K562 (cell line): ENCODE data around the gene TFDP1. TPM values are rescaled to one million over a fixed set of nuclear protein-coding genes. Genes with fewer than 3 reads are reported as not detected.

ENCODE experiments used
- ATAC-seq: fragments of 200-7000 bp; cut with Tn5 transposase; 3 replicates; pipeline ENCODE4 v1.9.1; 2020; ENCODE audit warnings: moderate library complexity
- BruUV-seq: library from RNA; stranded (reverse); fragments of 400-500 nt; replicated peaks from 2 replicates; lab custom pipeline; 2021; lab: Mats Ljungman, UMichigan
- CTCF ChIA-PET: fragments of 300-600 bp; formaldehyde crosslinking; extraction: SDS; loops from one replicate; lab custom pipeline; 2021; ENCODE audit warnings: low intra/inter-chr PET ratio; lab: Yijun Ruan, JAX
- POLR2A ChIA-PET: fragments of 300-600, 350-650 bp; sonication (Branson Sonifier 250); formaldehyde crosslinking; extraction: SDS; loops from one replicate; lab custom pipeline; 2021; ENCODE audit warnings: antibody characterized with exemption, inconsistent platforms; lab: Yijun Ruan, JAX
- DNase-seq, 4 experiments: peaks; one replicate each; pipeline versions ENCODE4 v3.0.0 to v3.0.0-alpha.2; 2011 to 2018; ENCODE audit warnings: low spot score in 3 of 4, mixed read lengths in 3 of 4; ENCODE audit errors: extremely low read depth in 1 of 4
- FAIRE-seq: peaks from 2 replicates; lab custom pipeline; 2011; peaks lifted over from hg19 to GRCh38; lab: Jason Lieb, UNC
- H2AFZ ChIP-seq: 2 replicates; pipeline ENCODE4 v1.6.0; 2011; ENCODE audit warnings: low read depth, low read length, control low read depth, inconsistent platforms
- H3K27ac ChIP-seq: fragments of 200-600 bp; 3 replicates; pipeline ENCODE4 v1.8.0; 2011; ENCODE audit warnings: low read depth, mild to moderate bottlenecking, control low read depth, inconsistent platforms, low read length, moderate library complexity, mixed read lengths; ENCODE audit errors: extremely low read depth
- H3K27me3 ChIP-seq, 2 experiments: fragments of 300-600 bp in 1 of 2; 2 replicates in 1 of 2; 3 replicates in 1 of 2; pipeline versions ENCODE4 v1.6.0 to v1.8.0; 2011; ENCODE audit warnings: inconsistent platforms in 2 of 2, low read length in 2 of 2, mild to moderate bottlenecking in 1 of 2, mixed read lengths in 1 of 2, moderate library complexity in 1 of 2; ENCODE audit not compliant: control insufficient read depth in 2 of 2, insufficient read depth in 2 of 2
- H3K36me3 ChIP-seq: fragments of 300-600 bp; 3 replicates; pipeline ENCODE4 v1.8.0; 2011; ENCODE audit warnings: mild to moderate bottlenecking, low read length, inconsistent platforms; ENCODE audit not compliant: control insufficient read depth, insufficient read depth
- H3K4me1 ChIP-seq, 2 experiments: fragments of 200-600 bp in 1 of 2; replicated peaks in 1 of 2; 2 replicates in 1 of 2; 3 replicates in 1 of 2; pipeline versions ENCODE4 v1.5.1 to v1.8.0; 2011; ENCODE audit warnings: inconsistent platforms in 2 of 2, low read length in 2 of 2, mild to moderate bottlenecking in 1 of 2, mixed read lengths in 1 of 2, moderate library complexity in 1 of 2; ENCODE audit not compliant: control insufficient read depth in 2 of 2, insufficient read depth in 2 of 2
- H3K4me2 ChIP-seq: 2 replicates; pipeline ENCODE4 v1.6.1; 2011; ENCODE audit warnings: low read length, control low read depth, inconsistent platforms, mixed read lengths; ENCODE audit not compliant: insufficient read depth
- H3K4me3 ChIP-seq: fragments of 200-600 bp; sonication (generic), shearing (Covaris generic); 2 replicates; pipeline ENCODE4 v1.5.1; 2016; ENCODE audit warnings: control low read depth, inconsistent platforms
- H3K79me2 ChIP-seq: fragments of 200-600 bp; 3 replicates; pipeline ENCODE4 v1.8.0; 2011; ENCODE audit warnings: low read length, inconsistent platforms; ENCODE audit not compliant: control insufficient read depth, insufficient read depth
- H3K9ac ChIP-seq, 2 experiments: 2 replicates each; pipeline versions ENCODE4 v1.6.0 to v1.6.1; 2011; ENCODE audit warnings: low read depth in 2 of 2, low read length in 2 of 2, control low read depth in 1 of 2, inconsistent platforms in 1 of 2, mild to moderate bottlenecking in 1 of 2, mixed read lengths in 1 of 2; ENCODE audit not compliant: insufficient read depth in 1 of 2
- H3K9me1 ChIP-seq: one replicate; pipeline ENCODE4 v1.6.0; 2011; ENCODE audit warnings: inconsistent platforms, mild to moderate bottlenecking, low read length, moderate library complexity; ENCODE audit not compliant: control insufficient read depth, insufficient read depth
- H3K9me3 ChIP-seq: replicated peaks from 2 replicates; pipeline ENCODE4 v1.5.1; 2011; ENCODE audit warnings: low read depth, low read length, inconsistent platforms; ENCODE audit not compliant: control insufficient read depth, insufficient read depth
- H4K20me1 ChIP-seq: replicated peaks from 2 replicates; pipeline ENCODE4 v1.6.1; 2011; ENCODE audit warnings: low read length, inconsistent platforms, mixed read lengths; ENCODE audit not compliant: control insufficient read depth, insufficient read depth
- E2F3 ChIP-seq: fragments of 250-450 bp; sonication (Bioruptor Pico); IDR thresholded peaks from 2 replicates; pipeline ENCODE4 v1.4.0; 2020; ENCODE audit warnings: mild to moderate bottlenecking
- E2F5 ChIP-seq: sonication (generic); formaldehyde crosslinking; IDR thresholded peaks from 2 replicates; pipeline ENCODE4 v1.8.0; 2022; ENCODE audit warnings: mild to moderate bottlenecking, missing genetic modification reagents
- HNRNPH1 ChIP-seq: fragments of 200-400 bp; formaldehyde crosslinking; optimal IDR thresholded peaks from 2 replicates; pipeline ENCODE3; 2017; ENCODE audit warnings: low read depth, mild to moderate bottlenecking, low read length, moderate library complexity
- L3MBTL2 ChIP-seq: fragments of 450-650 bp; IDR thresholded peaks from 2 replicates; pipeline ENCODE4 v1.6.1; 2016; ENCODE audit warnings: mild to moderate bottlenecking, moderate library complexity
- MNT ChIP-seq, 2 experiments: fragments of 450-650 bp; conservative IDR thresholded peaks; 2 replicates each; pipeline ENCODE4 v1.6.1; 2017; ENCODE audit warnings: mild to moderate bottlenecking in 2 of 2, moderate library complexity in 2 of 2
- MXD1 ChIP-seq: fragments of 250-450 bp; sonication (Bioruptor Pico); IDR thresholded peaks from 2 replicates; pipeline ENCODE4 v1.8.0; 2021; ENCODE audit warnings: borderline replicate concordance, mild to moderate bottlenecking, moderate library complexity; ENCODE audit not compliant: poor library complexity, severe bottlenecking
- NCOA6 ChIP-seq: fragments of 450-650 bp; IDR thresholded peaks from 2 replicates; pipeline ENCODE4 v1.6.1; 2017; ENCODE audit warnings: mild to moderate bottlenecking
- NRF1 ChIP-seq, 2 experiments: fragments of 450-650 bp; IDR thresholded peaks in 1 of 2; conservative IDR thresholded peaks in 1 of 2; 2 replicates each; pipeline ENCODE4 v1.6.1; 2014; ENCODE audit warnings: mild to moderate bottlenecking in 2 of 2
- SOX6 ChIP-seq: fragments of 450-650 bp; IDR thresholded peaks from 2 replicates; pipeline ENCODE4 v1.6.1; 2014; ENCODE audit warnings: mild to moderate bottlenecking
- SRSF3 ChIP-seq: fragments of 200-400 bp; formaldehyde crosslinking; IDR thresholded peaks from 2 replicates; pipeline ENCODE4 v1.6.1; 2016; ENCODE audit warnings: mild to moderate bottlenecking, low read length, moderate library complexity; ENCODE audit not compliant: insufficient read depth
- TEAD1 ChIP-seq, 2 experiments: fragments of 450-650 bp in 1 of 2; sonication (generic) in 1 of 2; formaldehyde crosslinking; IDR thresholded peaks; 2 replicates each; pipeline versions ENCODE4 v1.4.0 to v1.8.0; 2020 to 2022; ENCODE audit warnings: mild to moderate bottlenecking in 2 of 2, missing genetic modification reagents in 1 of 2
- ZBTB11 ChIP-seq, 3 experiments: fragments of 200-800 bp in 1 of 3; fragments of 250-450 bp in 1 of 3; fragments of 450-650 bp in 1 of 3; sonication (Bioruptor Pico) in 1 of 3; sonication (Bioruptor generic) in 1 of 3; formaldehyde crosslinking in 1 of 3; IDR thresholded peaks; 2 replicates each; pipeline versions ENCODE4 v1.6.1 to v1.8.0; 2016 to 2022; ENCODE audit warnings: mild to moderate bottlenecking in 2 of 3, missing genetic modification characterization in 2 of 3, missing compliant biosample characterization in 1 of 3, moderate library complexity in 1 of 3
- ZNF12 ChIP-seq: sonication (generic); formaldehyde crosslinking; IDR thresholded peaks from 2 replicates; pipeline ENCODE4 v1.4.0; 2020; ENCODE audit warnings: mild to moderate bottlenecking, missing genetic modification reagents
- ZNF197 ChIP-seq: fragments of 200-800 bp; sonication (Bioruptor generic); IDR thresholded peaks from 2 replicates; pipeline ENCODE4 v1.6.1; 2016; ENCODE audit warnings: low read depth, missing genetic modification characterization, missing compliant biosample characterization
- WGBS: fragments of 100-300 bp; shearing (Covaris generic); methylation state at CpG from one replicate; pipeline ENCODE4 v1.1.6; 2016; ENCODE audit warnings: low coverage, mixed read lengths; ENCODE audit not compliant: insufficient coverage; ENCODE audit errors: missing lambda C conversion rate; 5-methylcytosine and 5-hydroxymethylcytosine counted together
- in situ Hi-C: fragments of 300-500 bp; cut with MboI; formaldehyde crosslinking; loops from 4 replicates; pipeline ENCODE4 v1.15.0; 2018; ENCODE audit warnings: inconsistent platforms, mixed read lengths
- intact Hi-C: fragments of 100-400 bp; cut with micrococcal nuclease; formaldehyde crosslinking; loops from 2 replicates; pipeline ENCODE4 v1.14.2; 2022
- polyA plus RNA-seq, 8 experiments: library from polyadenylated mRNA; depleted of rRNA in 4 of 8; stranded (reverse) in 5 of 8; unstranded in 3 of 8; fragments of >200 nt; fragmentation: Nextera tagmentation in 2 of 8; fragmentation: Illumina TruSeq in 1 of 8; extraction: Ambion mirVana in 2 of 8; extraction: Trizol in 1 of 8; gene quantifications; 2 replicates each; pipeline versions ENCODE4 v1.2.1 to v1.2.3, GENCODE V29; 2011 to 2014; ENCODE audit warnings: inconsistent platforms in 1 of 8, missing spikeins in 1 of 8
- total RNA-seq, 7 experiments: library from RNA; depleted of rRNA in 6 of 7; stranded (reverse); fragments of >200 nt in 6 of 7; fragmentation: Illumina TruSeq in 2 of 7; extraction: Trizol in 2 of 7; gene quantifications; 2 replicates each; pipeline versions ENCODE4 v1.2.1 to v1.2.3, GENCODE V29; 2011 to 2021; ENCODE audit warnings: low replicate concordance in 1 of 7

The TFDP1 gene
- total and polyA plus RNA-seq, 9 of the 15 experiments (the other 6 are each of a cell fraction or from before 2014, with no cell fraction given) = 33.8 to 145 (median 69.1) TPM

GRCh38 chr13:113611996-113612395 is 27.4 kb downstream of the TFDP1 start (continued):
- TF ChIP-seq E2F5 = no peak
- TF ChIP-seq ZNF12 (CRISPR knock-in tag) = no peak
- no peak for TF ChIP-seq SRSF3
- no peak for TF ChIP-seq NRF1 (conservative IDR thresholded peaks at IDR 0.05 in 1 of 2, IDR thresholded peaks at IDR 0.05 in 1 of 2)

- in situ Hi-C loops = no loop called here
- BruUV-seq = no TSS peak
- Histone ChIP-seq H3K27ac (no peak overlapping the region), H3K4me3 (no peak overlapping the region), H2AFZ (no peak overlapping the region), H3K4me1 (peaks cover 0 to 11% of the 10 kb centered on the region in 2 experiments; a peak in 2 of 5 replicates), H3K4me2 (no peak overlapping the region), H3K79me2 (peaks cover 90% of the 10 kb centered on the region), H3K9ac (no peak overlapping the region), H3K36me3 (peaks cover 77% of the 10 kb centered on the region; the same call in 2 of the 3 replicates), H3K9me1 (no peaks in the 10 kb centered on the region), H3K9me3 (no peaks in the 10 kb centered on the region), H4K20me1 (no peaks in the 10 kb centered on the region; the same call in none of the 2 replicates), H3K27me3 (no peaks in the 10 kb centered on the region)
- intact Hi-C loops = no loop called here
- TF ChIP-seq HNRNPH1 (no peak), NCOA6 (no peak), TEAD1 (CRISPR knock-in tag; IDR thresholded peaks at IDR 0.05) (no peak), ZNF197 (CRISPR knock-in tag) (no peak), SOX6 (no peak), MXD1 (no peak), MNT (conservative IDR thresholded peaks at IDR 0.05) (no peak), E2F3 (CRISPR knock-in tag) (no peak), ZBTB11 (CRISPR knock-in tag; IDR thresholded peaks at IDR 0.05) (no peak), L3MBTL2 (no peak)
- POLR2A ChIA-PET = no interaction called here
- CTCF ChIA-PET = no interaction called here
- FAIRE-seq (no peak), DNase-seq (no peak), ATAC-seq (no peak)
- WGBS = 93% methylated on average over 7 of the region's 10 CpGs
These were observed 28.1 kb downstream of the TFDP1 start for GRCh38 chr13:113612607-113613006.
